ENCODE results near the gene FANCD2. TPM values are rescaled to one million over a fixed set of nuclear protein-coding genes. Genes with fewer than 3 reads are reported as not detected.

The FANCD2 gene
- total and polyA plus RNA-seq, 2 experiments from 2014 or later, result 61.5 to 71.6 TPM

DNA sequence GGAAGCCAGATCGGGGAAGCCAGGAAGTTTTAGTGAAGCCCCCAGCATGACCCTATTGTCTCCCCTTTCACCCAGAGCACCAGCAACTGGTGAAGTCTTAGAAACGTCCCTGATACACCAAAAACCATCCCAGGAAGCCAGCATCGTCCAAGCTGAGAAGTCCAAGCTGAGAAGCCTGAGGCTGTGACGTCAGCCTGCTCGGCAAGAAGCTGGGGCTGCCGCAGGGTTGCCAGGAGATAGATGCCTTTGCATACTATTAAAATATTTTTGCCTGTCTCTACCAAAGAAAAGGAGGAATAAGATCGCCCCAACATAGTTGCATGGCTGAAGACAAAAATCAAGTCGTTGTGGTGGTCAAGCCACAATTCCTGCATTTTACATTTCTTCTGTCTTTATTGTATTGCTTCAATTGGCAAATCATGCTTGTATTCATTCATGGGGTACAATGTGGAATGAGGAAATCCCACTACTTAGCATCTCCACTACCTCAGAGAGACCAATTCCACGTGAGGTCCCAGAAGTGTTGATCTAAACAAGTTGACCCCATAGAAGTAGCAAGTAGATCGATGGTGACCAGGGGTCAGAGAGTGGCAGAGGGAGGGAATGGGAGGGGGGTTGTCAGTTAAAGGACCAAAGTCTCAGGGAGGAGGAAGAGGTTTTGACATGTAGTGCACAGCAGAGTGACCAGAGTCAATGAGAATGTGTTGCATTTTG, 20.0 kb upstream of the FANCD2 start:
- Histone ChIP-seq H3K27me3 (ENCODE audit: insufficient read depth) (peaks cover 4% of the 10 kb centered on the region; the same call in 1 of the 2 replicates), H3K79me2 (replicated peaks; ENCODE audit: insufficient read depth) (peaks cover under 1% of the 10 kb centered on the region; the same call in 1 of the 2 replicates), H3K4me2 (no peak overlapping the region), H3F3A (replicated peaks; ENCODE audit: low read depth) (no peaks in the 10 kb centered on the region), H3K36me3 (ENCODE audit: insufficient read depth) (0 out of 2 replicates have a peak, but pooled peaks cover 5% of the 10 kb centered on the region), H4K20me1 (replicated peaks; ENCODE audit: insufficient read depth) (peaks cover 23% of the 10 kb centered on the region), H2AFZ (no peak overlapping the region), H3K27ac (ENCODE audit: low read depth) (no peak overlapping the region), H3K4me1 (ENCODE audit: insufficient read depth) (peaks cover 12% of the 10 kb centered on the region; the same call in 1 of the 2 replicates), H3K9me2 (ENCODE audit: insufficient read depth) (no peaks in the 10 kb centered on the region), H3K4me3 (no peak overlapping the region)
- no peak overlapping the region; the same call in 2 of the 3 replicates for H3K4me3 Mint-ChIP-seq
- ATAC-seq, result no peak
- peaks cover 26% of the 10 kb centered on the region for H3K27me3 Mint-ChIP-seq (ENCODE audit: insufficient read depth, low read depth, poor library complexity)
- peaks cover 21% of the 10 kb centered on the region for H3K36me3 Mint-ChIP-seq (ENCODE audit: low read depth)
- no peaks in the 10 kb centered on the region; the same call in 2 of the 3 replicates for H3K9me3 Mint-ChIP-seq
- H3K27ac Mint-ChIP-seq, result no peak overlapping the region; the same call in 1 of the 2 replicates
- TF ChIP-seq NANOG (IDR thresholded peaks at IDR 0.05; ENCODE audit: borderline replicate concordance) (no peak), ZNF114 (CRISPR knock-in tag; IDR thresholded peaks at IDR 0.05) (no peak), JUNB (IDR thresholded peaks at IDR 0.05; ENCODE audit: unreplicated experiment) (no peak), POLR2AphosphoS5 (IDR thresholded peaks at IDR 0.05; ENCODE audit: low read depth) (no peak), REST (IDR thresholded peaks at IDR 0.05; ENCODE audit: unreplicated experiment) (no peak), ZNF331 (CRISPR knock-in tag; IDR thresholded peaks at IDR 0.05; ENCODE audit: low read depth) (no peak), CTCF (conservative IDR thresholded peaks at IDR 0.05; ENCODE audit: low read depth in 2 of 2) (no peak), ETS1 (IDR thresholded peaks at IDR 0.05) (no peak)
- peaks cover 26% of the 10 kb centered on the region for H3K4me1 Mint-ChIP-seq
- DNase-seq (ENCODE audit: low spot score), result no peak
